EL (cell line): ENCODE data around the gene TBC1D23.
"Not testable (repeated sequence)": the region's sequence is repeated elsewhere in the genome, so short reads cannot be mapped to it uniquely, and the experiment has no call there.

ENCODE experiments used
- DNase-seq: peaks from one replicate; pipeline ENCODE4 v3.0.0-alpha.2; 2016

TBC1D23 gene

DNA sequence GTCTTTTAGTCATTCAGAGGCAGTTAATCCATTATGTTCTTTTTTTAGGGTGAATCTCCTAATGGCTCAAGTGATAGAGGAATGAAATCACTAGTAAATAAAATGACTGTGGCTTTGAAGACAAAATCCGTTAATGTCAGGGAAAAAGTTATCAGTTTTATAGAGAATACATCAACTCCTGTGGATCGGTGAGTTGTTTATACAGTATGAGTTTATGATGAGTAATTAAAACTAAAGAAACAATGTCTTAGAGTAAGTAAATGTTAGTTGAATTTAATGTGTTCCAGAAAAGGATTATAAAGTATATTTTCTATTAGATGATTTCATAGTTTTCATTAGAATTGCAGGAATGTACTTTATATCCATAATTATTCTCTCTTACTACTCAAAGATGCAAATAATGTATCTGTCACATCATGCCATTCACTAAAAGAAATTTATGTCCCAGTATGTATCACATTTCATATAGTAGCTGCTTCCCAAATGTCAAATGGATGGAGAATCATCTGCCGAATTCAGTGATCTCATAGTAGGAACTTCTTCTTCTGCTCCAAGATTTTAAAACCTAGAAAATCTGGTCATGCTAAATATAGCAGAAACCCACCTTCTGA is 49.7 kb downstream of the TBC1D23 start:
- DNase-seq, result no peak

DNA sequence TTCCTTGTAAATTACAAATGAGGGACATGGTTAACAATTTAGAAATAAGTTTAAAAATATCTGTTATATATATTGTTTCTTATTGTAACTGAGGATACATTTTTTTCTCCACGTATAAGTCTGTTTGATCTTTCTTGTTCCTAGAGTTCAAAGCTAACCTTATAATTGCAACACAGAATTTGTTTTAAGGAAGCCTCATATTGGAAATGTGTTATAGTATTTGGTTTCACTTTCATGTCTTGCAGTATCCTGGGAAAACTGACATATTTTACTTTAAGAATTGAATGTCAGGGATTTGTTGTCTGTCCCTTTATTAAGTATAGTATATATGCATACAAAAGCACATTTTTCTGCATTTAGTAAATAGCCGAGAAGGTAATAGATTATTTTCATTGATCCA is 50.2 kb downstream of the TBC1D23 start:
- DNase-seq, result no peak

DNA sequence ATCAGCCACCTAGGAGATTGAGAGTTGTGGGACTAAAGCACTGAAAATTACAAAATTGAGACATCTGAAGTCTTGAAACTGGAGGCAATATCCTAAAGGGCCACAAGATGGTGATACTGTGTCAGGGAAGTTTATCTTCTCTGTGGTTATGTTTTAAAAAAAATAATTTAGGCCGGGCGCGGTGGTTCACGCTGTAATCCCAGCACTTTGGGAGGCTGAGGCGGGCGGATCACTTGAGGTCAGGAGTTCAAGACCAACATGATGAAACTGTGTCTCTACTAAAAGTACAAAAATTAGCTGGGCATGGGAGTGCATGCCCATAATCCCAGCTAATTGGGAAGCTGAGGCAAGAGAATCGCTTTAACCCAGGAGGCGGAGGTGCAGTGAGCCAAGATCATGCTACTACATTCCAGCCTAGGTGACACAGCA is 55.9 kb downstream of the TBC1D23 start:
- peak; percentile 62 for DNase-seq

DNA sequence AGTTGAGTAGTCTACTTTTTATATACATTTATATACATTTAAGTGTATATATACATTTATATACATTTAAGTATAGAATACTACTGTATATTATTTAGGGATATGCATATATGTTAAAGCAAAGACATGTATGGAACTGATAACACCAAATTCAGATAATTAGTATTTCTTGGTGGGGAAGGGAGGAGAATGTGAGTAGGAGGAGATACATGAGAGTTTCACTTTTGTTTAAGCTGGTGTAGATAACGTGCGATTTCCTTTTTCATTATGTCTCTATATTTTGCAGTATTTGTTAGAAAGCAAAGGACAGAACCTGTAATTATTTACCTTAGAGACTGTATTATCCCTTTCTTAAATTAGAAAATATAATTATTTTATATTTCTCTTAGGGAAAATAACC is 57.1 kb downstream of the TBC1D23 start:
- no peak for DNase-seq

DNA sequence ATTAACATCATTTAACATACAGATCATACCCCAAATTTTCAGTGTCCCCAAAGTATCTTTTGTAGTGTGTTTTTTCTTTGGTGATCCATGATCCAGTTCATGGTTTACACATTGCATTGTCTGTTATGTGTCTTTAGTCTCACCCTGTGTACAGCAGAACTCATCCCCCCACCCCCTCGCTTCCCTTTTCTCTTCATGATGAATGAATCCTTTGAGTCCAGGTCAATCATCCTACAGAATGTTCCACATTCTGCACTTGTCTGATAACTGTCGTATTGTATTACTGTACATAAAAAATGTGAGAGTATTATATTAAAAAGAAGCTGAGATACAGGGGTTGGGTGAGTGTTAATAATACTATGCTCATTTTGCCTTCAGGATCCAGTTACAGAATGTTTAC is 59.2 kb downstream of the TBC1D23 start:
- no peak for DNase-seq

DNA sequence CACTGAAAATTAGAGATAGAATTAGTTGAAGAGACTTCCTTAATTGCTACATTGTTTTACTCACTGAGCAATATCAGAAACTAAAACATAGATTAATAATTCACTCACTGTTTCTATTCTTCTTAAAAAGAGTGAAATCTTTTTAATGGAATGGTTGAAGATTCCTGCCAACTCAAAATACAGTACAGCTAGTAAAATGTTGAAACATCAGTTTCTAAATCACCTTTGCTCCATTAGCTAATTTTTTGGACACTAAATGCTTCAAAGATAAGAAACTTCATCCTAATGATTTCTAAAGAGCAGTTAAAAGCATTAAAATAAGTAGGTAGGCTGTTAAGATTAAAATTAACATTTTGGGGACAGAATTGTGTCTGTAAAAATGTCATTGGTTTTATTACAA is 63.3 kb downstream of the TBC1D23 start:
- no peak for DNase-seq

DNA sequence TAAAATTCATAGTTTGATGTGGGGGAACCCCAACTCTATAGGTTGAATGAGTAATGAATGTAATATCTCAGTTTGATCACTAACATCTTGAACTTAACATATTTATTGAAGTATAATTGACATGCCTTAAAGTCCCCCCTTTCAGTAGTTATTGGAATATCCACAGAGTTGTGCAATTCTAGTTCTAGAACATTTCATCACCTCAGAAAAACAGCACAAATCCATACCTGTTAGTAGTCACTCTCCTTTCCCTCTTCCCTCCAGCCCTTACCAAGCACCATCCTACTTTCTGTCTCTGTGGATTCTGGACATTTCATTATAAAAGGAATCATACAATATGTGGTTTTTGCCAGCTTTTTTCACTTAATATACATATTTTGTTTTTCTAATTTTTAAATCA is 65.0 kb downstream of the TBC1D23 start:
- no peak for DNase-seq

DNA sequence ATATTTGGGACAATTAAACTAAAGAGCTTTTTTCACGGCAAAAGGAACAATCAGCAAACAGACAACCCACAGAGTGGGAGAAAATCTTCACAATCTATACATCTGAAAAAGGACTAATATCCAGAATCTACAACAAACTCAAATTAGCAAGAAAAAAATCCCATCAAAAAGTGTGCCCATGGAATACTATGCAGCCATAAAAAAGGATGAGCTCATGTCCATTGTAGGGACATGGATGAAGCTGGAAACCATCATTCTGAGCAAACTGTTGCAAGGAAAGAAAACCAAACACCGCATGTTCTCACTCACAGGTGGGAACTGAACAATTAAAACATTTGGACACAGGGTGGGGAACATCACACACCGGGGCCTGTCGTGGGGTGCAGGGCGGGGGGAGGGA is 66.6 kb downstream of the TBC1D23 start:
- DNase-seq, result not testable (repeated sequence)

DNA sequence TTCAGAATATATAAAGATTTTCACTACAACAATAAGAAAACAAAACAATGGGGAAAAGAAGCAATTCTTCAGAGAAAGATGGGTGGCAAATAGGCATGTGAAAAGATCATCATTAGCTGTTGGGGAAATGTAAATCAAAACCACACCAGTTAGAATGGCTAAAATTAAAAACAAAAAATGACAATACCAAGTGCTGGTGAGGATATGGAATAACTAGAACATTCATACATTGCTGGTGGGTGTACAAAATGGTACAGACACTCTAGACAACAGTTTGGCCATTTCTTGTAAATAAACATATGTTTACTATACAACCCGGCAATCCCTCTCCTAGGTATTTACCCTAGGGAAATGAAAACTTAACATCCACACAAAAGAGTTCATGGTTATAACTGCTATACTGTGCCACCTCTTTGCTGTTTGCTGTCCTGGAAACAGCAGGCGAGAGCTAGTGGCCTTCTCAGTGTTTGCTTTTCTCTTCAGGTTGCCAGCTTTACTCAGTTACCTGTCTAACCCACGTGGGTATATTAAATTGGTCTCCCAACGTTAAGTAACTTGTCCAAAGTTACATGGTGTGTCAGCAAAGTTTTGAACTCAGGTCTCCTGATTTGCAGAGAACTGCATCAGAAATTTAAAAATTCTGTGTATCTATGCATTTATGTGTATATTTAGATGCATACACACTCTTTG is 69.2 kb downstream of the TBC1D23 start:
- no peak for DNase-seq

DNA sequence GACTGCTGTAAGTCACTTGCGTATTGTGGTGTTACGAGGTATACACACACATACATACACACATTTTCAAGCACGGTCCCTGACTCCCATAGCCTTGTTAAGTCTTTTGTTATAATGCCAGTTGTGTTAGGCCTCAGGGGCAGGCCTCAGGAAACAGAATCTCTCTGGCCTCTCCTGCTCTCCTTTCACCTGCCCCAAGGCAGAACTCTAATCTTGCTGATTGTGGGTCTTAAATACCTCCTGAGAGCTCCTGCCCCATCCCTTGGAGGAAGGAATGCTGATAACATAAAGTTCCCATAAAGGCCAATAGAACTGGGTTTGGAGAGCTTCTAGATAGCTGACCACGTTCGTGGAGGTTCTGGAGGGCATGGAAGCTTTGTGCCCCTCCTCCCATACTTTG is 69.9 kb downstream of the TBC1D23 start:
- DNase-seq, result no peak

DNA sequence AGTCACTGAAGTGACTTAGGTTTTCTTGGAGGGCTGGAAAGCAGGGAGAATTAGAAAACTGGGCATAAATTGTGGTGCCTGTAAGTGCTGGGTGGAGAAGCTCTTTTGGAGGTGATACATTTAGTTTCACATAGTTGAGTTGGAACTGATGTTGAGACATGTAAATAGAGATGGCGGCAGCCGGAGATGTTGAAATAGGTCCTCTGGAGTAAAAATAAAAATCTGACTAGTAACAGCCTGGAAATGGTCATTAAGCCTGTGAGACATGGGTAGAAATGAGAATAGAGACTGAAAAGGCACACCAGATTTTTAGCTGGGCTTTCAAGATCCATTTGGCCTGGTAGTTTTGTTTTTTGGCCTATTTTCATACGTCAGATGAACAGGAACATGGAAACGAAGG is 70.9 kb downstream of the TBC1D23 start:
- DNase-seq, result no peak

DNA sequence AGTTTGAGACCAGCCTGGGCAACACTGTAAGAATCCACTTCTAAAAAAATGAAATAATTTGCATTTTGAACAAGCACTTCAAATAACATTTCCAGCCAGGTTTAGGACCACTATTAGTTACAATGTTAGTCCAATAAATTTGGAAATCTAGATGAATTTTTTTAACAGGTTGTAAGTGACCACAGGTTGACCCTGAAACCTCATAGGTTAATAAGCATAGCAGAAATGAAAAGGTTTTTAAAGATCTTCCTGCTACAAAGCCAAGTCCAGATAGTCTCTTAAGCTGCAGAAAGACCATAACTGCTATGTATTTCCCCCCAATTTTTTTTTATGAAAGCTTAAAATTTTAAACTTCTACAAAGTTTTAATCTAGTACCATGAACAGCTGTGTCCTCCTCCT is 72.3 kb downstream of the TBC1D23 start:
- no peak for DNase-seq

DNA sequence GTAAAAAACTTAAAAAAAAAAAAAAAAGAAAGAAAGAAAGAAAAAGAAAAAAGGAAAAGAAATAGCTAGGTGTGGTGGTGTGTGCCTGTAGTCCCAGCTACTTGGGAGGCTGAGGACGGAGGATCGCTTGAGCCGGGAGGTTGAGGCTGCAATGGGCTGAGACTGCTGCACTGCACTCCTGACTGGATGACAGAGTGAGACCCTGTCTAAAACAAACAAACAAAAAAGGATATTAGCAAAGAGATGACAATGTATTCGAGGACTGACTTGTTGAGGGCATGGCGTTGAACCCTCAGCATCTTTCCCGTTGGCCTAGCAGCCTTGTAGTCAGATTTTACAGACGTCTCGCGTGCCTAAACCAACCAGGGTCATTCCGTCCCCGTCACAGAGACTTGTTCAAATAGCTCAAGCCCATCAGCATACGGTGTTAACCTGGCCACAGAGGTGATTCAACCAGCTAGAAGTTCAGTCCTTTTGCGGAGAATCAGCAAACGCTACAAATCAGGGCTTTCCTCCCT is 73.2 kb downstream of the TBC1D23 start:
- no peak for DNase-seq

DNA sequence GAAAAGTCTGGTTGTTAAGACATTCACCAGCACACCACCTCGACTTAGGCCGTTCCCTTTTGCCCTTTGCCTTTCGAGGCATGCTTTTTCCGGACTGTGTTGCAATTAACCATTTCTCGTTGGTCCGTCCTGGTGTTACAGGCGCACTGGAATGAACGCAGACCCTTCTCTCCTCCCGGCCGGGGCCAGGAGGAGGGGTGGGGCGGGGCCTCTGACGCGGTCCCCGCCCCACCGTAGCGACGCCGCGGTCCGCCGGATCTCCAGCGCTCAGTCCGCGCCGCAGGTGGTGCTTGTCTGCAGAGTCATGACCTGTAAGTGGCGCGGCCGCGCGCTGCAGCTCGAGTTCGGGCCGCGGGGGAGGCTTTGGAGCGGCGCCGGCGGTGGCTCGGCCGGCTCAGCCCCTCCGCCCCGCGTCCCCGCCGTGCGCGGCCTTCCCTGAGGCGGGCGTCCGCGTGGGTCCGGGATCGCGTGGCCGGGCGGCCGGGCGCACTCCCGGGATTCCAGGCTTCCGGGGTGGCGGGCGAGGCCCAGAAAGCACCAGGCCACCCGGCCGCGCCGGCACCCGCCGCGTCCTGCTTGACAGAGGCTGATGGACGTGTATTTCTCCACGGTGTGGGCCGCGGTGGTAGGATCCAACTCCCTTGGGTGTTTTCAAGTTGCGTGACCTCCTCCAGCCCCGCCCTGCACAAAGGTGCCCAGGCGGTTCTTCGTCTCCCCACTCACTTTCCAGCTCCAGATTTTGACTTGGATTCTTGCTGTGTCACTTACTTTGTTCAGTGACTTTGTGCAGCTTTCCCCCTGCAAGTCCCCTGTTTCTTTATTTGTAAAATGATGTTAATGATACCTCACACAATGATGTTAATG is 73.9 kb downstream of the TBC1D23 start, which contains the start of gene NIT2:
Gene NIT2 (plus strand): TSS at position 270 of the 864 bp plus-strand sequence. CDS start 35 bp downstream, at position 305.
- peak; percentile 82 for DNase-seq

DNA sequence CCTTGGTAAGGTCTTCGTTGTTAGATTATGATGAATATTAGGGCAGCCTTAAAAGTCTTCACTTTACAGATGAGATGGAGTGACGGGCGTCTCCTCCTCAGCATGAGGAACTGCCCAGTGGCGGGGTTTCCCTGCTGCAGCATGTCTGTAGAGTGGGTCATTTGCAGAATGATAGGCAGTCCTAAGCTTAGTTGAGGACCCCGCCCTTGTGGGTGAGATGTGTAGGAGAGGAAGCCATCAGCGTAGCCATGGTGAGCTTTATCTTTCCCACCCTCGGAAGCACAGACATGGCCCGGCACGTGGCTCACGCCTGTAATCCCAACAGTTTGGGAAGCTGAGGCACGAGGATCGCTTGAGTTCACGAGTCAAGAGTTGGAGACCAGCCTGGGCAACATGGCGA is 74.6 kb downstream of the TBC1D23 start:
- DNase-seq, result peak; percentile 9

DNA sequence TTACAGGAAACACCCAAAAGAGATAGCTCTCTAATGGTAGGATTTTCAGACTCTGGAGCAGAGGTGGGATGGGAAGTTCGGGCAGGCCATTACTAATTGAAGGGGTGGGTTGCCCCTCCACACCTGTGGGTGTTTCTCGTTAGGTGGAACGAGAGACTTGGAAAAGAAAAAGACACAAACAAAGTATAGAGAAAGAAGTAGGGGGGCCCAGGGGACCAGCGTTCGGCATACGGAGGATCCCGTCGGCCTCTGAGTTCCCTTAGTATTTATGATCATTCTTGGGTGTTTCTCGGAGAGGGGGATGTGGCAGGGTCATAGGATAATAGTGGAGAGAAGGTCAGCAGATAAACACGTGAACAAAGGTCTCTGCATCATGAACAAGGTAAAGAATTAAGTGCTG is 75.4 kb downstream of the TBC1D23 start:
- not testable (repeated sequence) for DNase-seq

DNA sequence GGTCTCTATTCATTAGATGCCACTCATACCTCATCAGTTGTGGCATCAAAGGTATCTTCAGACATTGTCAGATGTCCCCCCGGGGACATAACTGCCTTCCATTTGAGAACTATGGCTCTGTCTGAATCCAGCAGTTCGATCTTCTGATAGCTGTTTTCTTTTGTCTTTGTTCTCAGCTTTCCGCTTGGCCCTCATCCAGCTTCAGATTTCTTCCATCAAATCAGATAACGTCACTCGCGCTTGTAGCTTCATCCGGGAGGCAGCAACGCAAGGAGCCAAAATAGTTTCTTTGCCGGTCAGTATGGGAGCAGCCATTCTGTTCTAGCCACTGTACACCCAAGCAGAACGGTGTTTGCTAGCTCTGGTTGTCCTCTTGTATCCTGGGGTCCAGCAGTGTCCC is 78.1 kb downstream of the TBC1D23 start:
- DNase-seq, result no peak

DNA sequence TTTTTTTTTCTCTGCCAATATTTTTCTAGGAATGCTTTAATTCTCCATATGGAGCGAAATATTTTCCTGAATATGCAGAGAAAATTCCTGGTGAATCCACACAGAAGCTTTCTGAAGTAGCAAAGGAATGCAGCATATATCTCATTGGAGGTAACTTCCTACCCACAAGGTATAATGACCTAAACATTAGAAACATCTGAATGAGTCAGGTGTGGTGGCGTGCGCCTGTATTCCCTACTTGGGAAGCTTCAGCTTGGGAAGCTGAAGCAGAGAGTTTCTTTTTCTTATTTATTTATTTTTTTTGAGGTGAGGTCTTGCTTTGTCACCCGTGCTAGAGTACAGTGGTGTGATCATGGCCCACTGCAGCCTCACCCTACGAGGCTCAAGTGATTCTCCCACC is 79.0 kb downstream of the TBC1D23 start:
- no peak for DNase-seq

DNA sequence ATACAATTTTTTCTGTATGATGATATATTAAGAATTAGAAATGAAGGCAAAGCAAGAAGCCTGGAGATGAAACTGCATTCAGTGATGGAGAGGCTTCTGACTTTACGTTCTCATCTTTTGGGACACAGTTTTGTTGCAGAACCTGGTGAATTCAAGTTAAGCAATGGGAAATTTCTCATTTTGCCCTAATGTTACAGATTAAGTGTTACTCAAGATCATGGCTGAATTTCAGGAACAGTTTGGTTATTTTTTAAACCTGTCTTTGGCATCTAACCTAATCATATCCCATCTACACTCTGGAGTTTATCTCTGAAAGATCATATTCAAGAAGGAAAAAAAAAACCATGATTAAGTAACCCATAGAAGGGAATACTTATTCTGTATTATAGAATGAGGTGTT is 79.7 kb downstream of the TBC1D23 start:
- no peak for DNase-seq

DNA sequence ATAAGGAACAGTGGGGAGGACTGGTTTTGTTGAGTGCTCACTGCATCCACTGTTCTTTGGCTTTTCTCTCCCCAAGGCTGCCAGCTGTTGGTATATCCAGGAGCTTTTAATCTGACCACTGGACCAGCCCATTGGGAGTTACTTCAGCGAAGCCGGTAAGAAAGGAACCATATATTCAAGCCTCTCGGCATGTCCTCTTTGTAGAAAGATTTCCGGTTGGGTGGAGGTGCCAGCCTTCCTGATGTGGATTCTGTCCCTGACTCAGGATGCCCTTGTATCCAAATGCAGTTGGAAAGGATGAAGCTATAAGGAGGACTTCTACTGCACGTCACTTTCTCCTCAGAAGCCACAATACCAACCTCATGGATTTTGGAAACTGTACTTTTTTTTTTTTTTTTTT is 87.9 kb downstream of the TBC1D23 start:
- DNase-seq, result no peak

DNA sequence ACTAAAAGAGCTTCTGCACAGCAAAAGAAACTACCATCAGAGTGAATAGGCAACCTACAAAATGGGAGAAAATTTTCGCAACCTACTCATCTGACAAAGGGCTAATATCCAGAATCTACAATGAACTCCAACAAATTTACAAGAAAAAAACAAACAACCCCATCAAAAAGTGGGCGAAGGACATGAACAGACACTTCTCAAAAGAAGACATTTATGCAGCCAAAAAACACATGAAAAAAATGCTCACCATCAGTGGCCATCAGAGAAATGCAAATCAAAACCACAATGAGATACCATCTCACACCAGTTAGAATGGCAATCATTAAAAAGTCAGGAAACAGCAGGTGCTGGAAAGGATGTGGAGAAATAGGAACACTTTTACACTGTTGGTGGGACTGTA is 91.0 kb downstream of the TBC1D23 start:
- not testable (repeated sequence) for DNase-seq

DNA sequence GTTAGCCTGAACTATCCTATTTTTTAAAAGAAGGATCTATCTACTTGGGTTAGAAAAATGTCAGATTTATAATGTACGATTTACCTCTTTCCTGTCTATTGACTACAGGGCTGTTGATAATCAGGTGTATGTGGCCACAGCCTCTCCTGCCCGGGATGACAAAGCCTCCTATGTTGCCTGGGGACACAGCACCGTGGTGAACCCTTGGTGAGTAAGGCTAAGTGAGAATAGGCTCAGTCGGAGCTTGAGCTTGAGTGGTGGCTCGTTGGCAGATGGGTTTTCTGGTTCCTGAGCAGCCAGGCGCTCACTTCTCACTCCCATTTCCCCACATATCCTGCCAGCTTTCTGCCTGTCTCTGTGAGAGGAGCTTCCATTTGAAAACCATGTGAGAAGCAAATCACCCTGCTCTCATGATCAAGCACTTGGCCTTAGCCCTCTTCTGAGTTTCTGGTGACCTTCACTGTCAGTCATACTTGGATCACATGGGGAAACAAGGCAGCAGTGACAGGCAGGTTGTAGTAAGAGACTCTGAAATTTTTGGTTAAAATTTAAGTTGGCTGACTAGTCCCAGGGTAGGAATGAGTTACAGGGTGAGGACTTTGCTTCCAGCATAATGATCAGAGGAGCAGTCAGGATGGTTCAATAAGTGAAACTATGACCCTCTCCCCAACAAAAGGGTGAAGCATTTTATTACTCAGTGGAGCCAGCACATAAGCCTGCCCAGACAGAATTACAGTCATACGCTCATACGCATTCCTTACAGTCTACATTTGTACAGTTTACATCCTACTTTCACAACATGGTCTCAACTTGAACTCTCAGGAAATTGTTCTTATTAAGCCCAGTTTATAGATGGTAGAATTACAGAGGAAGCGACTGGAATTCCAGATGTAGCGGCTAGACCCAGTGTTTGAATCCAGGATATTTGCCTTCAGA is 91.8 kb downstream of the TBC1D23 start:
- no peak for DNase-seq
